Nephron (organoid): Measurements from ENCODE around the gene CDH7.

Source experiments
- H3K27ac Mint-ChIP-seq, 3 experiments: 2 replicates each; pipeline ENCODE4 v1.8.0; 2020; ENCODE audit warnings: mixed read lengths in 3 of 3, mild to moderate bottlenecking in 2 of 3, moderate library complexity in 1 of 3
- H3K27me3 Mint-ChIP-seq: 2 replicates; pipeline ENCODE4 v1.8.0; 2021; ENCODE audit warnings: low read depth, mild to moderate bottlenecking, moderate library complexity, mixed read lengths
- H3K36me3 Mint-ChIP-seq: 2 replicates; pipeline ENCODE4 v1.8.0; 2020; ENCODE audit warnings: low read depth, mixed read lengths
- H3K4me1 Mint-ChIP-seq: 2 replicates; pipeline ENCODE4 v1.8.0; 2020; ENCODE audit warnings: mixed read lengths
- H3K4me3 Mint-ChIP-seq, 3 experiments: 2 replicates each; pipeline ENCODE4 v1.8.0; 2020; ENCODE audit warnings: mild to moderate bottlenecking in 3 of 3, mixed read lengths in 3 of 3, moderate library complexity in 2 of 3
- H3K9me3 Mint-ChIP-seq: 2 replicates; pipeline ENCODE4 v1.8.0; 2020; ENCODE audit warnings: mixed read lengths
- CTCF ChIP-seq, 3 experiments: fragments of 200-600 bp; sonication (generic); IDR thresholded peaks; one replicate each; pipeline ENCODE4 v1.5.0; 2021; ENCODE audit warnings: antibody characterized with exemption in 3 of 3; ENCODE audit not compliant: unreplicated experiment in 3 of 3

The CDH7 gene

GRCh38 chr18:65922103-65922502 is 171.3 kb downstream of the CDH7 start:
- Mint-ChIP-seq H3K27me3 (no peaks in the 10 kb centered on the region), H3K4me1 (peaks cover 4% of the 10 kb centered on the region), H3K4me3 (no peak overlapping the region), H3K27ac (no peak overlapping the region), H3K36me3 (no peaks in the 10 kb centered on the region), H3K9me3 (no peaks in the 10 kb centered on the region)
- TF ChIP-seq CTCF (IDR thresholded peaks at IDR 0.05; ENCODE audit: unreplicated experiment in 3 of 3) = no peak

GRCh38 chr18:65924904-65925303 is 174.1 kb downstream of the CDH7 start:
- H3K4me3 Mint-ChIP-seq = no peak overlapping the region
- H3K27me3 Mint-ChIP-seq = no peaks in the 10 kb centered on the region
- H3K36me3 Mint-ChIP-seq = no peaks in the 10 kb centered on the region
- no peak for TF ChIP-seq CTCF (IDR thresholded peaks at IDR 0.05; ENCODE audit: unreplicated experiment in 3 of 3)
- H3K9me3 Mint-ChIP-seq = no peaks in the 10 kb centered on the region
- H3K27ac Mint-ChIP-seq = no peak overlapping the region
- no peaks in the 10 kb centered on the region for H3K4me1 Mint-ChIP-seq

- Mint-ChIP-seq H3K9me3 (peaks cover 18% of the 10 kb centered on the region), H3K27ac (no peak overlapping the region), H3K4me1 (no peaks in the 10 kb centered on the region), H3K36me3 (peaks cover 13% of the 10 kb centered on the region), H3K4me3 (no peak overlapping the region), H3K27me3 (no peaks in the 10 kb centered on the region)
- no peak for TF ChIP-seq CTCF (IDR thresholded peaks at IDR 0.05; ENCODE audit: unreplicated experiment in 3 of 3)
Observed at GRCh38 chr18:65934874-65935273, 184.1 kb downstream of the CDH7 start.

GRCh38 chr18:65936678-65937077 is 185.9 kb downstream of the CDH7 start:
- TF ChIP-seq CTCF (IDR thresholded peaks at IDR 0.05; ENCODE audit: unreplicated experiment in 3 of 3) = peak in 1 of 3 experiments; percentile 19
- Mint-ChIP-seq H3K4me1 (no peaks in the 10 kb centered on the region), H3K27ac (no peak overlapping the region), H3K9me3 (peaks cover 9% of the 10 kb centered on the region), H3K27me3 (no peaks in the 10 kb centered on the region), H3K36me3 (peaks cover 9% of the 10 kb centered on the region), H3K4me3 (no peak overlapping the region)

- no peaks in the 10 kb centered on the region for H3K27me3 Mint-ChIP-seq
- H3K9me3 Mint-ChIP-seq = peaks cover 5% of the 10 kb centered on the region
- H3K4me1 Mint-ChIP-seq = no peaks in the 10 kb centered on the region
- no peak for TF ChIP-seq CTCF (IDR thresholded peaks at IDR 0.05; ENCODE audit: unreplicated experiment in 3 of 3)
- H3K36me3 Mint-ChIP-seq = peaks cover 7% of the 10 kb centered on the region
- H3K4me3 Mint-ChIP-seq = no peak overlapping the region
- no peak overlapping the region for H3K27ac Mint-ChIP-seq
Observed at GRCh38 chr18:65937180-65937579, 186.4 kb downstream of the CDH7 start.

GRCh38 chr18:65938592-65939372 is 188.0 kb downstream of the CDH7 start:
- Mint-ChIP-seq H3K9me3 (no peaks in the 10 kb centered on the region), H3K36me3 (no peaks in the 10 kb centered on the region), H3K4me1 (no peaks in the 10 kb centered on the region), H3K4me3 (no peak overlapping the region), H3K27me3 (no peaks in the 10 kb centered on the region), H3K27ac (no peak overlapping the region)
- peak in 1 of 3 experiments; percentile 15 for TF ChIP-seq CTCF (IDR thresholded peaks at IDR 0.05; ENCODE audit: unreplicated experiment in 3 of 3)
